CD8-positive, alpha-beta memory T cell (primary cell): Measurements from ENCODE around the gene DBT. TPM values are rescaled to one million over a fixed set of nuclear protein-coding genes. Genes with fewer than 3 reads are reported as not detected.
A peak's percentile ranks its signal among the peaks of the same experiment; 100 is the strongest.

ENCODE experiments used
- CTCF ChIA-PET: fragments of 350-600 bp; sonication (Branson Sonifier 250); formaldehyde crosslinking; loops from one replicate; lab custom pipeline; 2021; ENCODE audit warnings: antibody characterized with exemption; lab: Charles Lee
- POLR2A ChIA-PET: fragments of 350-600 bp; sonication (Branson Sonifier 250); formaldehyde crosslinking; loops from one replicate; lab custom pipeline; 2021; ENCODE audit warnings: antibody characterized with exemption; lab: Charles Lee
- DNase-seq, 5 donors: peaks; one replicate each; pipeline versions ENCODE4 v3.0.0 to v3.0.0-alpha.2; 2020 to 2022; ENCODE audit warnings: mixed read lengths in 1 of 5
- H3K27ac ChIP-seq: one replicate; pipeline ENCODE4 v1.7.0; 2013; ENCODE audit warnings: low read depth, mild to moderate bottlenecking, low read length, moderate library complexity
- H3K27me3 ChIP-seq: 2 replicates; pipeline ENCODE4 v1.7.0; 2013; ENCODE audit warnings: low read length, mild to moderate bottlenecking; ENCODE audit not compliant: insufficient read depth, poor library complexity, severe bottlenecking
- H3K36me3 ChIP-seq: 2 replicates; pipeline ENCODE4 v1.7.0; 2013; ENCODE audit warnings: mild to moderate bottlenecking, low read length, moderate library complexity; ENCODE audit not compliant: insufficient read depth
- H3K4me1 ChIP-seq: 2 replicates; pipeline ENCODE4 v1.7.0; 2013; ENCODE audit warnings: mild to moderate bottlenecking, low read length, moderate library complexity; ENCODE audit not compliant: insufficient read depth
- H3K4me3 ChIP-seq: 2 replicates; pipeline ENCODE4 v1.7.0; 2013; ENCODE audit warnings: mild to moderate bottlenecking, low read length
- H3K9me3 ChIP-seq: 2 replicates; pipeline ENCODE4 v1.7.0; 2013; ENCODE audit warnings: mild to moderate bottlenecking, low read length
- H3K27ac Mint-ChIP-seq, 8 donors: one replicate each; pipeline ENCODE4 v1.8.0; 2020 to 2021; ENCODE audit warnings: mixed read lengths in 8 of 8, mild to moderate bottlenecking in 6 of 8, inconsistent platforms in 3 of 8, moderate library complexity in 3 of 8
- H3K27me3 Mint-ChIP-seq, 2 donors: one replicate each; pipeline ENCODE4 v1.8.0; 2020 to 2021; ENCODE audit warnings: mixed read lengths in 2 of 2, mild to moderate bottlenecking in 1 of 2, moderate library complexity in 1 of 2
- H3K36me3 Mint-ChIP-seq, 3 donors: one replicate each; pipeline ENCODE4 v1.8.0; 2020 to 2021; ENCODE audit warnings: mixed read lengths in 3 of 3, inconsistent platforms in 1 of 3, mild to moderate bottlenecking in 1 of 3
- H3K4me1 Mint-ChIP-seq, 3 donors: one replicate each; pipeline ENCODE4 v1.8.0; 2020 to 2021; ENCODE audit warnings: mixed read lengths in 3 of 3, inconsistent platforms in 1 of 3, mild to moderate bottlenecking in 1 of 3
- H3K4me3 Mint-ChIP-seq, 7 donors: one replicate each; pipeline ENCODE4 v1.8.0; 2020 to 2021; ENCODE audit warnings: mixed read lengths in 7 of 7, mild to moderate bottlenecking in 6 of 7, moderate library complexity in 4 of 7, inconsistent platforms in 2 of 7
- H3K9me3 Mint-ChIP-seq, 5 donors: one replicate each; pipeline ENCODE4 v1.8.0; 2020 to 2022; ENCODE audit warnings: mixed read lengths in 5 of 5, mild to moderate bottlenecking in 3 of 5, moderate library complexity in 2 of 5, inconsistent platforms in 1 of 5
- polyA plus RNA-seq: library from polyadenylated mRNA; unstranded; fragments of 300-500 nt; fragmentation: Illumina TruSeq; gene quantifications from one replicate; pipeline ENCODE4 v1.2.3, GENCODE V29; 2021
- total RNA-seq, 2 experiments: library from RNA; stranded (reverse); gene quantifications; one replicate each; pipeline ENCODE4 v1.2.3, GENCODE V29; 2021

DBT gene
- total and polyA plus RNA-seq, 3 experiments from 2014 or later, result 6.0 to 13.9 (median 13.6) TPM

DNA sequence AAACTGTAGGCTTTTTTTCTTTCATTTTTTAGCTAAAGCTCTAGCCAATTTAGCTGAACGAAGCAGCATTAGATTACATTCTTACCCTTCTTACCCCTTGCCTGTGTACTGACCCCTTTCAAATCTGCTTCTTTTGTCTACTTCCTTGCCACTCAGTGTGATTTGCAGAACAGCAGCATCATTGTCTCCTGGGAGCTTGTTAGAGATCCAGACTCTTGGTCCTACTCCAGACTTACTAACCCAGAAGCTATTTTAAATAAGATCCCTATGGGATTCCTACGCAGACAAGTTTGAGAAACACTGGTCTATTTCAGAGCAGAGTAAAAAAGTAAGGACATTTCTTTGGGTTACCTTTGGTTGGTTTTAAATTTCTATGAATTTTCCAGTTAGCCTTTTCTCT lies 85.4 kb downstream of the DBT start:
- Histone ChIP-seq H3K4me1 (no peaks in the 10 kb centered on the region), H3K4me3 (no peak overlapping the region), H3K36me3 (no peaks in the 10 kb centered on the region), H3K27ac (no peak overlapping the region), H3K9me3 (no peaks in the 10 kb centered on the region), H3K27me3 (no peaks in the 10 kb centered on the region)
- CTCF ChIA-PET, result no interaction called here
- DNase-seq, result no peak
- Mint-ChIP-seq H3K36me3 (peaks cover 0 to 16% (median 2%) of the 10 kb centered on the region in 3 donors), H3K27ac (no peak overlapping the region), H3K4me3 (no peak overlapping the region), H3K9me3 (no peaks in the 10 kb centered on the region), H3K4me1 (no peaks in the 10 kb centered on the region), H3K27me3 (peaks cover 0 to 3% of the 10 kb centered on the region in 2 donors)
- POLR2A ChIA-PET, result no interaction called here

DNA sequence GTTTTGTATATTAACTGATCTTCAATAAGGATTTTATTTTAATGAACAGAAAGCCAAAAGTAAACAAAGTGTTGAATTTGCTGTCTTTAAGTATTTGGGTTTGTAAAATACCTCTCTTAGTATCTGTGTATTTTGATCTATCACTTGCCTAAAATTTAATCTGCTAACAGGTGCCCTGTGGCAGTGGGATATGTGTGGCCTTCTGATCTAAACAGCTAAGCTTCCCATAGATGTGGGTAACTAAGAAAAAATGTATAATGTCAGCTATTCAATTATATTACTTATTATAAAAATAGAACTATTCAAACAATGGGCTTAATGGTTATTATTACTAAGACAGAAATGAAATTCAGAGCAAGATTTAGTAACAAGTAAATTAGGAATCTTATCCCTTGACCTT lies 86.8 kb downstream of the DBT start:
- no peaks in the 10 kb centered on the region for H3K27me3 ChIP-seq
- DNase-seq, result no peak
- H3K36me3 Mint-ChIP-seq, result peaks cover 0 to 13% (median 0%) of the 10 kb centered on the region in 3 donors
- CTCF ChIA-PET, result no interaction called here
- H3K36me3 ChIP-seq, result no peaks in the 10 kb centered on the region
- no peak overlapping the region for H3K27ac Mint-ChIP-seq
- no peaks in the 10 kb centered on the region for H3K9me3 Mint-ChIP-seq
- H3K4me3 Mint-ChIP-seq, result no peak overlapping the region
- no peak overlapping the region for H3K4me3 ChIP-seq
- H3K27ac ChIP-seq, result no peak overlapping the region
- peaks cover 0 to 3% of the 10 kb centered on the region in 2 donors for H3K27me3 Mint-ChIP-seq
- H3K4me1 ChIP-seq, result no peaks in the 10 kb centered on the region
- POLR2A ChIA-PET, result no interaction called here
- no peaks in the 10 kb centered on the region for H3K9me3 ChIP-seq
- no peaks in the 10 kb centered on the region for H3K4me1 Mint-ChIP-seq

DNA sequence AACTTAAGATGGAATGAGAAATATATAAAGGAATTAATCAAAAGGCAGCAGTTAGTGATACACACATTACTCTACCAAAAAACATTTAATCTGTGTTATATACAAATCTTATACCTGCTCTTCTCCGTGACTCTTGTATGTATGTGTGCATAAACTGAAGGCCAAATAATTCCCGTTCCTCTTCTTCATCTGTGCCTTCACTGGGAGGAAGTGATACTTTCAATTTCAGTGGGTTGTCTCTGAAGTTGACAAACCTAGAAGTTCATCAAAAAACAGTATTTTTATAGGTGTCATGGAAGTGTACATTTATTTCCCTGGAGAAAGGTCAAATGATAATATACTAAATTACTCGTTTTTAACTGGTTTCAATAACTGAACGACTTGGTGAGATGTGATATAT lies 97.4 kb downstream of the DBT start:
- Histone ChIP-seq H3K27me3 (no peaks in the 10 kb centered on the region), H3K4me1 (no peaks in the 10 kb centered on the region), H3K4me3 (no peak overlapping the region), H3K27ac (no peak overlapping the region), H3K9me3 (no peaks in the 10 kb centered on the region), H3K36me3 (no peaks in the 10 kb centered on the region)
- CTCF ChIA-PET, result no interaction called here
- Mint-ChIP-seq H3K4me1 (peaks cover 5 to 10% (median 8%) of the 10 kb centered on the region in 3 donors), H3K4me3 (no peak overlapping the region), H3K36me3 (peaks cover 0 to 25% (median 12%) of the 10 kb centered on the region in 3 donors), H3K9me3 (no peaks in the 10 kb centered on the region), H3K27me3 (no peaks in the 10 kb centered on the region), H3K27ac (peak overlapping the region in 7 of 8 donors; percentile 11 to 95 (median 38))
- POLR2A ChIA-PET, result no interaction called here
- no peak for DNase-seq

DNA sequence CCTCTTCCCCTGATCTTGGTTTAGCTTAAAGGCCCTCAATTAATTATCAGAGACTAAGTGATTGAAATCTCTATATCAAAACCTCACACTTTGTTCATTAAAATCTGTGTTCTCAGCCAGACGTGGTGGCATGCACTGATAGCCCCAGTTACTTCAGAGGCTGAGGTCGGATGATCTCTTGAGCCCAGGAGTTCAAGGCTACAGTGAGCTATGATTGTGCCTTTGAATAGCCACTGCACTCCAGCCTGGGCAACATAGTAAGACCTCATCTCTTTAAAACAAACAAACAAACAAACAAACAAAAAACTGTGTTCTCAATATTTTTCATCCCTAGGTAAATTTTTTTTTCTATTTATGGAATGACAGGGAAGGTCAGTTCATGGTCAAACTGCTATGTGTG lies 98.0 kb downstream of the DBT start:
- peaks cover 5 to 10% (median 8%) of the 10 kb centered on the region in 3 donors for H3K4me1 Mint-ChIP-seq
- H3K27ac Mint-ChIP-seq, result peak overlapping the region in 4 of 8 donors; percentile 24 to 95 (median 58)
- Histone ChIP-seq H3K36me3 (no peaks in the 10 kb centered on the region), H3K9me3 (no peaks in the 10 kb centered on the region), H3K27me3 (no peaks in the 10 kb centered on the region), H3K4me3 (no peak overlapping the region), H3K27ac (no peak overlapping the region), H3K4me1 (no peaks in the 10 kb centered on the region)
- H3K36me3 Mint-ChIP-seq, result peaks cover 0 to 27% (median 13%) of the 10 kb centered on the region in 3 donors
- no peaks in the 10 kb centered on the region for H3K9me3 Mint-ChIP-seq
- POLR2A ChIA-PET, result interaction anchor here (1.1 kb wide), 1 partner anchor 272 kb away, joined by 3 read pairs; no protein-coding TSS in a partner anchor
- no peaks in the 10 kb centered on the region for H3K27me3 Mint-ChIP-seq
- DNase-seq, result no peak
- CTCF ChIA-PET, result no interaction called here
- no peak overlapping the region for H3K4me3 Mint-ChIP-seq

DNA sequence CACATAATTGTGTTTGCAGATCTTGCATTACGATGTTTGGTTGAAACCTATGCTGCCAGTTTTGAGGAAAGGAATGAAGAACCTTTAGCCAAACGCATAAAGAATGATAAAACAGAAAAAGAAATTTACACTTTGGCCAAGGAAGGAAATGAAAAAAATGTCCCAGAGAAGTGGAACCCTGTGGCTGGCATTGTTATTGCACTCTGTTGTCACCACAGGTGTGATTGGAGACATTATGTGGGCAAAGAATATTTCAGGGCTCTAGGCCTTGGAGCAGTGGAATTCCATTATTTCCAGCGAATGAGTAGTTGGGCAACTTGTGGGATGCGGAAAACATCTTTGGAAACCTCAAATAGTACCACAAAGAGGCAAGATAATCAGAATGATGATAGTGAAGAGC lies 101.8 kb downstream of the DBT start:
- Histone ChIP-seq H3K36me3 (peaks cover 13% of the 10 kb centered on the region), H3K27ac (no peak overlapping the region), H3K4me3 (no peak overlapping the region), H3K9me3 (no peaks in the 10 kb centered on the region), H3K4me1 (no peaks in the 10 kb centered on the region), H3K27me3 (no peaks in the 10 kb centered on the region)
- ChIA-PET POLR2A (no interaction called here), CTCF (no interaction called here)
- Mint-ChIP-seq H3K36me3 (peaks cover 0 to 58% (median 25%) of the 10 kb centered on the region in 3 donors), H3K27me3 (no peaks in the 10 kb centered on the region), H3K4me3 (no peak overlapping the region), H3K27ac (peak overlapping the region in 3 of 8 donors; percentile 59 to 73 (median 66)), H3K4me1 (peaks cover 5 to 13% (median 7%) of the 10 kb centered on the region in 3 donors), H3K9me3 (no peaks in the 10 kb centered on the region)
- DNase-seq, result no peak

DNA sequence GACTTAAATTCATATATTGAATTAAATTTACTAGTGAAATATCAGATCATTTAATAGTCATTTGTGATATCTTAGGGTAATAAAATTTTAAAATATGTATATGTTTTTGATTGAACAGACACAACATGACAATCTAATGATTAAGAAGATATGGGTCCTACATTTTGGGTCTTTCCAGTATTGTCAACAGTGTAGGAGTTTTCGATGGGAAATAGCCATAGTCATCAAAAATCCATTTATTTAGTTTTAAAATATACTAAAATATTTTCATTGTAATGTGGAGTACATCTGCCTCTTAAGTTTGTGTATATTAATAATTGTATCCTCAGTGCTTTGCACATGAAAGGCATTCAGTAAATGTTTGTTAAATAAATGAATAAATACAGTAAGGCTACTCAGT lies 102.7 kb downstream of the DBT start:
- no peak for DNase-seq
- peaks cover 4 to 15% (median 5%) of the 10 kb centered on the region in 3 donors for H3K4me1 Mint-ChIP-seq
- H3K9me3 ChIP-seq, result no peaks in the 10 kb centered on the region
- POLR2A ChIA-PET, result no interaction called here
- H3K36me3 Mint-ChIP-seq, result peaks cover 6 to 66% (median 33%) of the 10 kb centered on the region in 3 donors
- no peak overlapping the region for H3K4me3 Mint-ChIP-seq
- peaks cover 18% of the 10 kb centered on the region for H3K36me3 ChIP-seq
- H3K27ac ChIP-seq, result no peak overlapping the region
- no peaks in the 10 kb centered on the region for H3K27me3 ChIP-seq
- no peak overlapping the region for H3K4me3 ChIP-seq
- CTCF ChIA-PET, result no interaction called here
- no peaks in the 10 kb centered on the region for H3K27me3 Mint-ChIP-seq
- no peak overlapping the region for H3K27ac Mint-ChIP-seq
- H3K9me3 Mint-ChIP-seq, result no peaks in the 10 kb centered on the region
- H3K4me1 ChIP-seq, result no peaks in the 10 kb centered on the region

DNA sequence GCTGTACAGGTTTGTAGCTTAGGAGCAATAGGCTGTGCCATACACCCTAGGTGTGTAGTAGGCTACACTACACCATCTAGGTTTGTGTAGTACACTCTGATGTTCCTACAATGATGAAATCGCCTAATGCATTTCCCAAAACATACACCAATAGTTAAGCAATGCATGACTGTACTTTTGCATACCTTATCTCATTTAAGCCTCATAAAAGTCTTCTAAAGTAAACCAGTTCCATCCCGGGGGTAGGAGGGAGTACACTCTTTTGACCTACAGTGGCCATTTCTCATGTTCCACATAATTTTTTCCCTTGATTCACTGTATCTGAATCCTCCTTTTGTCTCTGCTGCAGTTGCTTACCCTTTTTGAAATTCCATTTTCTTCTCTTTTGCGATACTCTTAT lies 104.5 kb downstream of the DBT start:
- Histone ChIP-seq H3K9me3 (no peaks in the 10 kb centered on the region), H3K27ac (no peak overlapping the region), H3K4me1 (no peaks in the 10 kb centered on the region), H3K27me3 (no peaks in the 10 kb centered on the region), H3K36me3 (peaks cover 26% of the 10 kb centered on the region), H3K4me3 (no peak overlapping the region)
- ChIA-PET CTCF (no interaction called here), POLR2A (no interaction called here)
- no peaks in the 10 kb centered on the region for H3K9me3 Mint-ChIP-seq
- H3K27ac Mint-ChIP-seq, result no peak overlapping the region
- peaks cover 4 to 19% (median 9%) of the 10 kb centered on the region in 3 donors for H3K4me1 Mint-ChIP-seq
- no peaks in the 10 kb centered on the region for H3K27me3 Mint-ChIP-seq
- no peak for DNase-seq
- peaks cover 7 to 76% (median 39%) of the 10 kb centered on the region in 3 donors for H3K36me3 Mint-ChIP-seq
- no peak overlapping the region for H3K4me3 Mint-ChIP-seq

DNA sequence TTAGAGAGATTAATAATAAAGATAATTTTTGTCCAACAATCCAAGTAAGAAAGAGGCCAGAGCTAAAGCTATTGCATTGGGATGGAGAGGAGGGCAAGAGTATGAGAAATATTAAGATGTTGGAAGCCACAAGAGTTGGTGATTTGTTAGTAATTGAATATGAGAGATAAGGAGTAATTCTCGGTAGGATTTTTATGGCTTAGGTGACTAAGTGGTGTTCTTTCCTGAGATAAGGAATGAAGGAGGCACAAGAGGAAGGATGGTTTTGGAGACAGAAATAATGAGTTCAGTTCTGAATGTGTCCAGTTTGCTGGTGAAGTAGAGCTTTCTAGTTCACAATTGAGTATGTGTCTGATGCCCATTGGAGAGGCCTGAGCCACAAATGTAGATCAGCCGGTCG lies 107.3 kb downstream of the DBT start:
- no peaks in the 10 kb centered on the region for H3K27me3 Mint-ChIP-seq
- peak overlapping the region in 4 of 8 donors; percentile 41 to 67 (median 53) for H3K27ac Mint-ChIP-seq
- Histone ChIP-seq H3K36me3 (peaks cover 47% of the 10 kb centered on the region), H3K4me3 (no peak overlapping the region), H3K4me1 (no peaks in the 10 kb centered on the region), H3K27ac (no peak overlapping the region), H3K27me3 (no peaks in the 10 kb centered on the region), H3K9me3 (no peaks in the 10 kb centered on the region)
- peaks cover 7 to 78% (median 37%) of the 10 kb centered on the region in 3 donors for H3K36me3 Mint-ChIP-seq
- POLR2A ChIA-PET, result no interaction called here
- DNase-seq, result no peak
- no peak overlapping the region for H3K4me3 Mint-ChIP-seq
- no peaks in the 10 kb centered on the region for H3K9me3 Mint-ChIP-seq
- H3K4me1 Mint-ChIP-seq, result peaks cover 4 to 26% (median 12%) of the 10 kb centered on the region in 3 donors
- CTCF ChIA-PET, result no interaction called here
